GM18867 (cell line): Measurements from ENCODE around the gene TBC1D2.

Experiments used
- ATAC-seq: cut with Tn5 transposase; IDR thresholded peaks from one replicate; pipeline ENCODE4 v1.9.1; 2021; ENCODE audit warnings: mild to moderate bottlenecking, moderate library complexity; ENCODE audit not compliant: unreplicated experiment

Gene TBC1D2

DNA sequence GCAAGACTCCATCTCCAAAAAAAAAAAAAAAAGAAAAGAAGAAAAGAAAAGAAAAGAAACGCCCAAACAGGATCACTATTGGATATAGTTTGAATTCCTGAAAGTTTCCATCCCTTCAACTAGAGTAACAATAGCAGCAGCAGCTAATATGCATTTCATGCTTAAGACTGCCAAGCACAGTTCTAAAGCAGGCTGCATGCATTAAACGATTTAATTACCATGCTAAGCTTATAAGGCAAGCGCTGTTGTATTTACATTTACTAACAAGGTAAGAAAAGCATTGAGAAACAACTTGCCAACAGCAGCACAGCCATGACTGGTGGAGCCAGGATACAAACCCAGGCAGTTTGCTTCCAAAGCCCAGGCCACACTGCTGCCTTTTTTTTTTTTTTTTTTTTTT lies 13.0 kb downstream of the TBC1D2 start:
- ATAC-seq: no peak

DNA sequence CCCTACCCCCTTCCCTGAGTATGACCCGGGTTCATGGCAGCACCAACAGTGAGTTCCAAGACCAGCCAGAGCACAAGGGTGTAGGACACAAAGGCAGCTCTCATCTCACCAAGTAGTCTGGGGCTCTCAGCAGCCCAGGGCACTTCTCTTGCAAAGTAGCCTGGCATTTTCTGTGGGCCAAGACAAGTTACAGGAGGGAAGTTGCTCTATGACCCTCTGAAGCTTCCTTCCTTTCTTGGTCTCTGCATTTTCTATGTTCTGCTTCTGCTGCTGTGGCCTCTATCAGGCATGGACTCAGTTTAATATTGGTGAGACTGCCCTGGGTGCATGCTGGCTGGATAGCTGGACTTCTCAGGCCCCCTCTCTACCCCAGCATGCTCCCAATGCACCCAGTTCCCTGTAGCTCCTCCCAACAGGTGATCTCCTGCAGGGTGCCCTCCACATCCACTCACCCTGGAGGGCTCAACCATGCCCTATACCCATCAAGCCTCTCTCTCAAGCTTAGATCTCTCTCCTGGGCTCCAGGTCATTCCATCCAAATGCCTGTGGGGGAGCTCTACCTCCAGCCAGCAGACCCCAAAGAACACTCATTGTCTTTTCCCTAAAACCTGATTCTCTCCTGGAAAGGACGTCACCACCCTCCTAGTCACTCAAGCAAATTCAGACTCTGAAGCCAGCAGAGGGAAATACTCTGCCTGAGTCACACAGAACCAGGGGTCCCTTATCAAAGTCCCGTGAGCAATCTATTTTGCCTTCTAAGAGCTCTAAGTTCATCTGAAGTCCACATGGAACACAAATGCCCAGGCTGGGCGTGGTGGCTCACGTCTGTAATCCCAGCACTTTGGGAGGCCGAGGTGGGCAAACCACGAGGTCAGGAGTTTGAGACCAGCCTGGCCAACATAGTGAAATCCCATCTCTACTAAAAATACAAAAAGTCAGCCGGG lies 13.8 kb downstream of the TBC1D2 start:
- no peak for ATAC-seq

DNA sequence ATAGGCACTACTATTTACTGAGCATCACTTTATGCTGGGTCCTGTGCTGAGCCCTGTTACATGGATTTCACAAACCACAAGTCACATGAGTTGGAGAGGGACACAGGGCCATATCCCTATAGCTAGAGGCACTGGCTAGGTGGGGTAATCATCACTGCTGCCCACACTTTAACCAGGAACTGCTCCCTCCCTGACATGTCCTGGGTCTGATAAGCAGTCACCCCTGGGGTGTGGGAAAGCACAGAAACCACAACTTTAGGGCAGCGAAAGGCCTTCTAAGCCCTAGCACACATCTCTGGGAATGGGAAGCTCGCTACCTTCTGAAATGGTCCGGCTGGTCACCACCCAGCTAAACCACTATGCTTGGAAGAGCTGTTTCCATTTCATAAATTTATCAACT lies 15.0 kb downstream of the TBC1D2 start:
- ATAC-seq: no peak

DNA sequence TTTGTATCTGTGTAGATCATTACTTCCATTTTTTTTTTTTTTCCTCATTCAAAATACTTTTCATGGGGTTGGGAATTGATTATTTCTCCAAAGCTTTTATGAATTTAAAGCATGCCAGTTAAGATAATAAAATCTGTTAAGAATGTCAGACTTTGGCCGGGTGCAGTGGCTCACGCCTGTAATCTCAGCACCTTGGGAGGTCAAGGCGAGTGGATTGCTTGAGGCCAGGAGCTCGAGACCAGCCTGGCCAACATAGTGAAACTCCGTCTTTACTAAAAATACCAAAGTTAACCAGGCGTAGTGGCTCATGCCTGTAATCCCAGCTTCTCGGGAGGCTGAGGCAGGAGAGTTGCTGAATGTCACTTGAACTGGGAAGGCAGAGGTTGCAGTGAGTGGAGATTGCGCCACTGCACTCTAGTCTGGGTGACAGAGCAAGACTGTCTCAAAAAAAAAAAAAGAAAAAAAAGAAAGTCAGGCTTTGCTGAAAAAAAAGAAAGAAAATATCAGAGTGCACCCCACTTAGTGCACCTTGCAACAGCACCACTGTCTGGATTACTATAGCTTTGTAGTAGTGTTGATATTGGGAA lies 18.5 kb downstream of the TBC1D2 start:
- no peak for ATAC-seq

DNA sequence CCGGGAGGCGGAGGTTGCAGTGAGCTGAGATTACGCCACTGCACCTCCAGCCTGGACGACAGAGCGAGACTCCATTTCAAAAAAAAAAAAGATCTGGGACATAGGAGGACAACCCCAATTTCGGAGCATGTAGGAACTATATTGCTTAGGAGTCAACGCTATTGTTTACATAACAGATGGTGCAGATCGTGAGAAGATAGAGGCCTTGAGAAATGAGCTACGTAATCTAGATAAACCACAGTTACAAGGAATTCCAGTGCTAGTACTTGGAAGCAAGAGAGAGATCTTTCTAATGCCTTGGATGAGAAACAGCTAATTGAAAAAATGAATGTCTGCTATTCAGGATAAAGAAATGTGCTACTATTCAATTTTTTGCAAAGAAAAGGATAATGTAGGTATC lies 20.3 kb downstream of the TBC1D2 start:
- ATAC-seq: no peak

DNA sequence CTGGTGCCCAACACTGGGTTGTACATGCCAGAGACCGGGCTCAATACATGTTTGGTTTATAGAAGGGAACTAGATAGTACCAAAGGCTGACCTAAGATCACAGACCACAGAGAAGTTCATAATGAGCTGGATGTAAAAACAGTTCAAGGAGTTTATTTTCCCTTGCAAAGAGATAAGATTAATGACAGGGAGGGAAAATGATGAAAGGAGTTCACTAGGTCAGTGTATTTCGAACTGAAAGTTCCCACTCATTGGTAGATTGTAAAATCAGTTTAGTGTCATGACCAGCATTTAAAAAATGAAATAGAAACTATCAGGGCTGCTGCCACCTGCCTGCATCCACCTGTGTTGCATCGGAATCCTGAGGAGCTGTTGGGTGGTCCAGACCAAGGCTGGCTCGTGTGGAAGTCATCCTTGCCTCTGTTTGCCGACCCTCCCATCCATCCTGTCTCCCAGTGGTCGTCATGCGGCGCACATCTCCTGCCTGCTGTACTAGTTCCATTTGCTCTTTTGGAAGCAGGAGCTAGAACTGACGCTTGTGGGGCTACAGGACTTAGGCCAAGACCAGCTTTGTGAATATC lies 21.1 kb downstream of the TBC1D2 start:
- no peak for ATAC-seq

DNA sequence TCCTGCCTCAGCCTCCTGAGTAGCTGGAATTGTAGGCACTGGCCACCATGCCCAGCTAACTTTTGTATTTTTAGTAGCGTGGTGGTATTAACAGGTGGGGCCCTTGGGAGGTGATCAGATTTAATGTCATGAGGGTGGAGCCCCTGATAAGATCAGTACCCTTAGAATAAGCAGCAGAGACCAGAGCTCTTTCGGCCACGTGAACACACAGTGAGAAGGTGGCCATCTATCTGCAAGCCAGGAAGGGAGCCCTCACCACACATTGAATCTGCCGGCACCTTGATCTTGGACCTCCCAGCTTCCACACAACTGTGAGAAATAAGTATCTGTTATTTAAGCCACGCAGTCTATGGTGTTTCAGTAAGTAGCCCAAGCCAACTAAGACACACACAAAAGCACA lies 22.5 kb downstream of the TBC1D2 start:
- ATAC-seq: no peak

DNA sequence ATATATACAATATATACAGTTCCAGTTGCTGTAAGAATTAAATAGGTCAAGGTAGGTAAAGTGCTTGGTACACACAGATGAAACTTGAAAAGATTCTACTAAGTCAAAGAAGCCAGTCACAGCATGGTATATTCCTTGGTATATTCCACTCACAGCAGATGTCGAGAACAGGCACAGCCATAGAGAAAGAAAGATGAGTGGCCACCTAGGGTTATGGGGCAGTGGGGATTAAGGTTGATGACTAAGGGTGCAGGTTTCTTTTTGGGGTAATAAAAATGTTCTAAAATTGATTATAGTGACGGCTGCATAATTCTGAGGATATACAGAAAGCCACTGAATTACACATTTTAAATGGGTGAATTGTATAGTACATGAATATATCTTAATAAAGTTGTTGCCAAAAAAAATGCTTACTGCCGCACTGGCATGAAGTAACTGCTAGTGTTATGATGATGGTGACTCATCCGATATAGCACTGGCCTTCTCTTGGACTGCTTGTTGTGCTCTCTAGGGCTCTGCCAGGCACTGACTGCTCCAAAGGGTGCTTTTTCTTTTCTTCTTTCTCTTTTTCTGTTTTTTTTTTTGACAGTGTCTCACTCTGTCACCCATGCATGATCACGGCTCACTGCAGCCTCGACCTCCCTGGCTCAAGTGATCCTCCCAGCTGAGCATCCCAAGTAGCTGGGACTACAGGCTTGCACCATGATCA lies 23.5 kb downstream of the TBC1D2 start:
- ATAC-seq: no peak

DNA sequence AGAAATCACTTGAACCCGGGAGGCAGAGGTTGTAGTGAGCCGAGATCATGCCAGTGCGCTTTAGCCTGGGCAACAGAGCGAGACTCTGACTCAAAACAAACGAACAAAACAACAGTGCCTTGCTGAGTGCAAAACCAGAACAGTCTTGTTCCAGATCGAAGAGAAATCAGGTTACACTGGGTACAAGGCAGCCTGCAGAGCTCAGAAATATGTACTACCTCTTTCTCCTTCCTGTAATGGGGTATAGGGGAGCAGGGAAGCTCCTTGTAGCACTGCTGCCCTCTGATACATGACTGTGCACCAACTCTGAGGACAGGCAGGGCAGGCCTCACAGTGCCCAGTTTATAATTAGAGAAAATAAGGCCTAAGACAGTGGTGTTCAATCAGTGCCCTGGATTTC lies 24.7 kb downstream of the TBC1D2 start:
- no peak for ATAC-seq

DNA sequence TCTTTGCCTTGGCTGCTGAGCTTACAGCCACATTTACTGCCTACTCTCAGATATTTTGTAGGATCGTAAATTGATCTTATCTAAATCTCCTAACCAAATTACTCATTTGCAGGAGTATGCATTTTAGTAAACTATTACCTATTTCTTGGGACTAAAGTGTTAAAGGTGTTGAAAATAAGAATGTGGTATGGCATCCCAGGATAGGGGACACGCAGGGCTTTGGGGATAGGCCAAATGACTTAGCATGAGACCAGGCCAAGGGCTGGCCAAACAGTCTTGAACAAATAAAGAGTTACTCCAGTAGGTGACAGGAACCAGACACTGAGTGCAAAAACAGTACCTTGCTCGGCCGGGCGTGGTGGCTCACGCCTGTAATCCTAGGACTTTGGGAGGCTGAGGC lies 25.1 kb downstream of the TBC1D2 start:
- ATAC-seq: no peak

DNA sequence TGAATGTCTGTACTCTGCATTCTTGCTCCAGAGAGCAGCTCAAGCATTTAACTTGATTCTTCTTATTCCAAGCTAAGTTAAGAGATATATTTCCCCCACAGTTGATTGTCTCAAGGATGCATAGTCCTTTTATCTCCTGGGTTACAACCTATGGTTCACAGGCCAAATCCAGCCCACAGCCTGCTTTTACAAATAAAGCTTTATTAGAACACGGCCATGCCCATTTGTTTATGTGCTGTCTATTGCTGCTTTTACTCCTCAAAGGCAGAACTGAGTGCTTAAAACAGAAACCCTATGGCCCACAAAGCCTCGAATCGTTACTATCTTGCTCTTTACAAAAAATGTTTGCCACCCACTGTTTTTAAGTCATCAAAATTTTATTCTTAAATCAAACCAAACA lies 25.8 kb downstream of the TBC1D2 start:
- no peak for ATAC-seq

DNA sequence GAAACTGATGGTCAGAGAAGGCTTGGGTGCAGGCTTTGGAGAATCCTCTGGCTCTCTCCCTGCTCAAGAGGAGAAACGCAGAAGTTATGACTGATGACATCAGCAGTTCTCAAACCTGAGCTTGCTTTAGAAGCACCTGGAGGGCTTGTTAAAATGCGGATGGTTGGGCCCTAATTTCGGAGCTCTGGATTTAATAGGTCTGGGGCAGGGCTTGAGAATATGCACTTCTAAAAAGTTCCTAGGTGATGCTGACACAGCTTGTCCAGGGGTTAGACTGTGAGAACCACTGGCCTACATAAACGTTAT lies 26.4 kb downstream of the TBC1D2 start:
- no peak for ATAC-seq

DNA sequence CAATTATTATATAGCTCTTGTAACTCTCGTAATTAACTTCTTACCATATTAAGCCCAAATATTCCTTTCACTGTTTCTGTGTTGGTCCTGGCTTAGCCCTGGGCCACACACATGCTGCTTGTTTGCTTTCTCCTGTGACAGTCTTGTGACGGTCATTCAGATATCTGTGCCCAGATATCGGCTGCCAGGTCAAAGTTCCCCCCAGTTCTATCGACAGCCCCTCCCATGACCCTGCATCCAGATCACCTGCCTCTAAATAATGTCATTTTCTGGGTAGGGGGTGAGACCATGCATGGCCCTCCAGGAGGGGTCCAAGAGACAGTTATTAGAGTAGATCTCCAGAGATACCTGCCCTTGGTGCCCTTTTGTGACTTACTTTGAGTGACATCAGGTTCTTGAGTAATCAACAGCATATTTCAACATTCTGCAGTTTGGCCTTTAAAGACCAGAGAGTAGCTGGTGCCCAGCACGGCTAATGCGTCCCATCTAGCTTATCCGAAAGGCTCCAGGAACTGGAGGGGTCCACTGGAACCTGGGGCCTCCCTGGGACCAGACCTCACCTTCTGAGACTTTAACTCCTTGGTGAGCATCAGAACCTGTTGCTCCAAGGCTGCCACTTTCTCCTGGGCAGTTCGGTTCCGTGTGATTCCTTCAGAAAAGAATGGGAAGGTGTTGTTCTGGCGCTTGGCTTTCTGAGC lies 26.9 kb downstream of the TBC1D2 start:
- ATAC-seq: no peak

DNA sequence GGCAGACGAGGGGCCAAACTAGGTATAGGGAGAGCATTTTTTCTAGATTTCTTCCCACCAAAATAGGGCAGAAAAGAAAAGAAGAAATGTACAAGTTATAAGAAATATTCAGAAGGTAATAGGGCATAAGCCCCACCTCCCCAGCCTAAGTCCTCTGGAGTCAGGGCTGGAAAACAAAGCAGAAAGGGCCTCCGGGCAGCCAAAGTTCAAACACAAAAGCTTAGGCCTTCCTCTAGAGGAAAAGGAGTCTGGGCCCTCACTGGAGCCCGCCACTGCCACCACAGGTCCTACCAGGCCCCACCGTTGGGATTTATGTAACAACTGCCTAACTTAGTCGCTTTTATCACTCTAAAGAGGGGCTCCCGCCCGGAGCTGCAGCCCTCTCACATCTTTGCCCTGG lies 27.6 kb downstream of the TBC1D2 start:
- ATAC-seq: no peak

DNA sequence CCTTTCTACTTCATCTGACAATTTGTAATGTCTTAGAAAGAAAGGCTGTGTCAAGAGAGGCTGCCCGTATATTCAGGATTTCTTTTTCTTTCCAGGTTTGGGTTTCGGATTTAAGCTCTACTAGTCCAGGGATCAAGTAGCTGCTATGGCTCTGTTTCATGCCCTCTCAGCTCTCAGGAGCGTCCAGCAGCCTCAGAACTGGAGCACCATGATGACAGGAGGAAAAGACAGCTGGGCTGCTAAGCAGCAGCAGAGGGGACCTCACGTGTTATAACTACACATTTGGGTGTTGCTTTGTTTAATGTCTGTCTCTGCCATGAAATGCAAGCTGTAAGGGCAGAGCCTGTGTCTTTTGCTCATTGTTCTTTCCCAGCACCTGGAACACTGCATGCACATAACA lies 28.5 kb downstream of the TBC1D2 start:
- no peak for ATAC-seq

DNA sequence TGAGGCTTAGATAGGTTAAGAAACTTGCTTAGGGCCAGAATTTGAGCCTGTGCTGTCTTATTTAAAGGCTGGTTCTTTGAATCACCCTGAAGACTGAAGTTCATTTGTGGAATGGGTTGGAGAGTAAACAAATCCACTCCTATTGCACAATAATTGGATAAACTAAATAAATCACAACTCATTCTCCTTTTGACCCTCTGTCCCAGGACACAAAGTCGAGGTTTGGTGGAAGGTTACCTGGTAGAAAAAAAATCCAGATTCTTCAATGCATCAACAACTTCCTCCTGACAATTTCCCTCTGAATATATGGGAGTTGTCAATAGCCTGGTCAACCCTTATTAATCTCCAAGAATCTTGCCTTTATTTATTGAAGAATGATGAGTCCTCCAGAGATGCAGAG lies 28.9 kb downstream of the TBC1D2 start:
- no peak for ATAC-seq

DNA sequence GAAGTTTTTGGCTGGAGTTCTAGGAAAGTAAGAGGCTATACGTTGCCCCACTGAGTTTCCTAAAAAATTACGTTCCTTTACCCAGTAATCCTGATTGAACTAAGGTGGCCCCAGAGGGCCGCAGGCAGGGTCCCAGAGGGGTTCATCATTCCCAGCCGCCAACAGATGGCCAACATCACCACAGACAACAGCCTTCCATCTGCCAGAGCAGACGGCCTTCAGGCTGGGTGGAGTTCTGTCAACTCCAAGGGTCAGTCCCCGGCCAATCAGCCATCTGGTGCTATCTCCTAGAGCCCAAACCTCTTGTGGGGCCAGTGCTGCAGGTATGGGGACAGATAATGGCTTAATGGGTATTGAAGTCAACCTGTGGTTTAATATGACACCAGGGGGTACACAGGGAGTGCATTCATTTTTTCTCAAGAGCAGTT lies 30.4 kb downstream of the TBC1D2 start:
- no peak for ATAC-seq

DNA sequence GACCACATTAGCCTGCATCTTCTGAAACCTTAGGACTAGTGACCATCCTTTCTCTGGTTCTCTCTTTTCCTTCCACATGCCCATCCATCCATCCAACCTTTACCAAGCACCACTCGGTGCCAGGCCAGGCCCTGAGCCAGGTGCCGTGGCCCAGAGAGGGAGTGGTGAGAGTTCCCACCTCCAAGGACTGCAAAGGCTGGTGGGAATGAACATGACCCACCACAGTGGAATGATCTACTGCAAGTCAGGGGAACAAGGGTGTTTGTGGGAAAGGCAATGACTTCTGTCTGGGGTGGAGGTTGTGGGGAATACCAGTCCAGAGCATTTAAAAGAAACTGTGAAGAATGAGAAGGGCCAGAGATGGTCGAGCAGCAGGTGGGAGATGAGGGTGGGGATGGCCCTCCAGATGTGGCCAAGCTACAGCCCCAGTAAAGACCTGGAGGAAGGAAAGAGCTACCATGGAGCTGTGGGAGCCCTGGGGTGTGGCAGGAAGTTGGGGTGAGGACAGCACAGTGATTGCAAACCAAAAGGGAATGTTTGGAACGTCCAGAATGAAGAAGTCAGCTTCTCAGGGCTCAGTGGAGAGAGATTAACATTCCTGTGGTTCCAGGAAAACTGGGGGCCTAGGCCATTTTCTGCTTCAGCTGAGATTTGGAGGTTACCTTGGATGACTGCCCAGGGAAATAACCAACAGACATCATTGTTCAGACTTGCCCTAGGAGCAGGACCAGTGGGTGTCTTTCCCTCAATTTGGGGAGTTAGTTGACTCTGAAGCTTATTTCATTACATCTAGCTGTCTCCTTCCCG lies 32.4 kb downstream of the TBC1D2 start:
- no peak for ATAC-seq

DNA sequence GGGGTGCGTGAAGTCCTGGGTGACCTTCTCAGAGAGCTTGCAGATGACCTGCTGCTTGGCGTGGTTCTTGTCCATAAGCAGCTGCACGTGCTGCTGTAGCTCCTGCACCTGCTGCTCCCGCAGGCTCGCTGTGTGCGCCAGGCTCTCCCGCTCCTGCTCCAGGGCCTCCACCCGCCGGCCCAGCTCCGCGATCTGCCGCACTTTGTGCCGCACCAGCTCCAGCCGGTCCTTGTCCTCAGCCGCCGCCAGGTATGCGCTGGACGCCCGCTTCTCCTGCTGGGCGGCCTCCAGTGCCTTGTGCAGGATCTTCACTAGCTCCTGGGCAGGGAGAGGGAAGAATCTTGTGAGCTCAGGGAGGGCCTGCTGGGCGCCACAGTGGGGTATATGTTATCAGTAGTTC lies 34.5 kb downstream of the TBC1D2 start:
- no peak for ATAC-seq

DNA sequence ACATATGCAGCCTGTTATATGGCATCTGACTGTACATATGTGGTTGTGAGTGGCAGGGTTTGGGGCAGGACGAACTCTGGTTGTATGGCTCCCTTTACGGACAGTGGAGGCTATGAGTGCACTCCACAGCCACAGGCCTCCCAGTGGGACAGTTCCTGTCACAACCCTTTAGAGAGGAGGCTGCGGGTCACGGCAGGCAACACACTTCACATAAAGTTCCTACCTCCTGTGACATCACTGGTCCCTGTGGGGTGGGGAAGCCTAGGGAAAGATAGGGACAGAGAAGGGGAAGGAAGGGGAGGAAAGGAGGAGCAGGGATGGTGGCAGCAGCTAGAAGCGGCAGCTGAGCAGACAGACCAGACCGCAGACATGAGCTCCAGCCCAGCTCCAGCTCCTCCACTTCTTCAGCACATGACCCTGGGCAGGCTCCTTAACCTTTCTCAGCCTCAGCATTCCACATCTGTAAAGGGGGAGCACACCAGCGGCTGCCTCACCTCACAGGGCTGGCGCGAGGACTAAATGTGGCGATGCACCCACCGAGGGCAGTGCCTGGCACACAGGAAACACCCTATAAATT lies 35.6 kb downstream of the TBC1D2 start:
- no peak for ATAC-seq
